Keratinocyte (primary cell): Measurements from ENCODE around the gene NAXE.

Source experiments
- CTCF ChIP-seq, 3 experiments: IDR thresholded peaks in 1 of 3; conservative IDR thresholded peaks in 1 of 3; optimal IDR thresholded peaks in 1 of 3; 2 replicates in 2 of 3; 3 replicates in 1 of 3; pipeline versions ENCODE3 to v1.5.1; 2011; ENCODE audit warnings: low read length in 3 of 3, mild to moderate bottlenecking in 3 of 3, moderate library complexity in 2 of 3, control low read depth in 1 of 3, inconsistent platforms in 1 of 3; ENCODE audit not compliant: insufficient read depth in 2 of 3; ENCODE audit errors: extremely low read depth in 1 of 3
- EZH2 ChIP-seq: IDR thresholded peaks from one replicate; pipeline ENCODE4 v1.6.1; 2012; ENCODE audit warnings: inconsistent platforms, mild to moderate bottlenecking, low read length, moderate library complexity

GRCh38 chr1:156577550-156577949 lies 14.0 kb upstream of the NAXE start:
- TF ChIP-seq EZH2 (no peak), CTCF (optimal IDR thresholded peaks at IDR 0.05 in 1 of 3, IDR thresholded peaks at IDR 0.05 in 1 of 3, conservative IDR thresholded peaks at IDR 0.05 in 1 of 3; ENCODE audit: extremely low read depth in 1 of 3, insufficient read depth in 2 of 3, low read length in 3 of 3) (no peak)
